GM19043 (cell line): ENCODE measurements around the gene RPL3.
"Not testable (repeated sequence)": the region's sequence is repeated elsewhere in the genome, so short reads cannot be mapped to it uniquely, and the experiment has no call there.

ENCODE experiments used
- ATAC-seq: cut with Tn5 transposase; IDR thresholded peaks from one replicate; pipeline ENCODE4 v1.9.1; 2021; ENCODE audit warnings: low read depth; ENCODE audit not compliant: unreplicated experiment

The RPL3 gene

GRCh38 chr22:39352306-39352891, 33.0 kb upstream of the RPL3 start:
- ATAC-seq: no peak

- no peak for ATAC-seq
These were observed 32.3 kb upstream of the RPL3 start for GRCh38 chr22:39351689-39352214.

GRCh38 chr22:39350757-39351688, 31.6 kb upstream of the RPL3 start:
- ATAC-seq: no peak

- no peak for ATAC-seq
These were observed 30.7 kb upstream of the RPL3 start, which contains the start of gene SYNGR1 for GRCh38 chr22:39349967-39350726. Gene SYNGR1, plus strand, starts transcription at chr22:39349991. Its CDS starts 20 bp downstream, at chr22:39350011.

- no peak for ATAC-seq
These were observed 30.1 kb upstream of the RPL3 start for GRCh38 chr22:39349506-39349966.

- no peak for ATAC-seq
These were observed 29.6 kb upstream of the RPL3 start for GRCh38 chr22:39348909-39349505.

- no peak for ATAC-seq
These were observed 25.8 kb upstream of the RPL3 start for GRCh38 chr22:39345231-39345630.

GRCh38 chr22:39344046-39344390, 24.6 kb upstream of the RPL3 start:
- ATAC-seq: no peak

GRCh38 chr22:39343259-39344045, 24.0 kb upstream of the RPL3 start:
- ATAC-seq: no peak

GRCh38 chr22:39341179-39341578, 21.8 kb upstream of the RPL3 start:
- ATAC-seq: no peak

- ATAC-seq: not testable (repeated sequence)
These were observed 20.4 kb upstream of the RPL3 start for GRCh38 chr22:39339775-39340174.

- ATAC-seq: no peak
These were observed 17.0 kb upstream of the RPL3 start for GRCh38 chr22:39336411-39336810.

GRCh38 chr22:39332441-39333064, 13.1 kb upstream of the RPL3 start:
- ATAC-seq: no peak

GRCh38 chr22:39330553-39330952, 11.1 kb upstream of the RPL3 start:
- ATAC-seq: not testable (repeated sequence)

GRCh38 chr22:39327995-39328754, 8.8 kb upstream of the RPL3 start:
- no peak for ATAC-seq

GRCh38 chr22:39325392-39325932, 6.0 kb upstream of the RPL3 start:
- no peak for ATAC-seq

GRCh38 chr22:39320616-39321029, 1.2 kb upstream of the RPL3 start:
- not testable (repeated sequence) for ATAC-seq
